ENCODE results near the gene OSMR.

OSMR gene

GRCh38 chr5:38938424-38938823, 92.6 kb downstream of the OSMR start:
- Histone ChIP-seq H3K9ac (ENCODE audit: low read depth, low read length, poor library complexity, severe bottlenecking) (no peak overlapping the region), H3K27me3 (ENCODE audit: insufficient read depth, low read length, poor library complexity, severe bottlenecking) (no peaks in the 10 kb centered on the region), H3K9me2 (replicated peaks; ENCODE audit: low read depth, low read length) (no peaks in the 10 kb centered on the region), H3K4me3 (ENCODE audit: low read length, poor library complexity, severe bottlenecking) (no peak overlapping the region), H3K79me2 (ENCODE audit: insufficient read depth, low read length) (no peaks in the 10 kb centered on the region), H3K9me3 (ENCODE audit: insufficient read depth, low read depth, low read length) (no peaks in the 10 kb centered on the region), H3F3A (ENCODE audit: low read depth) (no peaks in the 10 kb centered on the region), H3K4me1 (ENCODE audit: insufficient read depth, low read length, poor library complexity, severe bottlenecking) (no peaks in the 10 kb centered on the region), H2AFZ (ENCODE audit: low read length) (no peak overlapping the region), H3K4me2 (ENCODE audit: low read depth, low read length, poor library complexity, severe bottlenecking) (no peak overlapping the region), H3K36me3 (ENCODE audit: insufficient read depth, low read length) (peaks cover 27% of the 10 kb centered on the region; the same call in 1 of the 2 replicates), H4K20me1 (ENCODE audit: insufficient read depth, low read length, poor library complexity, severe bottlenecking) (no peaks in the 10 kb centered on the region)
- TF ChIP-seq CTCF (conservative IDR thresholded peaks at IDR 0.05; ENCODE audit: low read length), result no peak
- no peak for TF ChIP-seq EZH2phosphoT487 (IDR thresholded peaks at IDR 0.05; ENCODE audit: borderline replicate concordance)

- TF ChIP-seq CTCF (conservative IDR thresholded peaks at IDR 0.05; ENCODE audit: low read length) (no peak), EZH2phosphoT487 (IDR thresholded peaks at IDR 0.05; ENCODE audit: borderline replicate concordance) (no peak)
- Histone ChIP-seq H3K4me3 (ENCODE audit: low read length, poor library complexity, severe bottlenecking) (no peak overlapping the region), H3K4me2 (ENCODE audit: low read depth, low read length, poor library complexity, severe bottlenecking) (no peak overlapping the region), H3K27me3 (ENCODE audit: insufficient read depth, low read length, poor library complexity, severe bottlenecking) (no peaks in the 10 kb centered on the region), H4K20me1 (ENCODE audit: insufficient read depth, low read length, poor library complexity, severe bottlenecking) (no peaks in the 10 kb centered on the region), H3K36me3 (ENCODE audit: insufficient read depth, low read length) (peaks cover 27% of the 10 kb centered on the region; the same call in 1 of the 2 replicates), H3K4me1 (ENCODE audit: insufficient read depth, low read length, poor library complexity, severe bottlenecking) (no peaks in the 10 kb centered on the region), H3F3A (ENCODE audit: low read depth) (no peaks in the 10 kb centered on the region), H3K9me3 (ENCODE audit: insufficient read depth, low read depth, low read length) (no peaks in the 10 kb centered on the region), H3K79me2 (ENCODE audit: insufficient read depth, low read length) (no peaks in the 10 kb centered on the region), H3K9me2 (replicated peaks; ENCODE audit: low read depth, low read length) (no peaks in the 10 kb centered on the region), H3K9ac (ENCODE audit: low read depth, low read length, poor library complexity, severe bottlenecking) (no peak overlapping the region), H2AFZ (ENCODE audit: low read length) (no peak overlapping the region)
Measured at GRCh38 chr5:38938973-38939372, 93.2 kb downstream of the OSMR start.

- H3K36me3 ChIP-seq (ENCODE audit: insufficient read depth, low read length), result peaks cover 41% of the 10 kb centered on the region; the same call in 1 of the 2 replicates
- H3K9ac ChIP-seq (ENCODE audit: low read depth, low read length, poor library complexity, severe bottlenecking), result no peak overlapping the region
- H3K4me2 ChIP-seq (ENCODE audit: low read depth, low read length, poor library complexity, severe bottlenecking), result no peak overlapping the region
- H3K4me3 ChIP-seq (ENCODE audit: low read length, poor library complexity, severe bottlenecking), result no peak overlapping the region
- H3K27me3 ChIP-seq (ENCODE audit: insufficient read depth, low read length, poor library complexity, severe bottlenecking), result no peaks in the 10 kb centered on the region
- H3F3A ChIP-seq (ENCODE audit: low read depth), result no peaks in the 10 kb centered on the region
- no peaks in the 10 kb centered on the region for H4K20me1 ChIP-seq (ENCODE audit: insufficient read depth, low read length, poor library complexity, severe bottlenecking)
- no peaks in the 10 kb centered on the region for H3K9me2 ChIP-seq (replicated peaks; ENCODE audit: low read depth, low read length)
- H3K79me2 ChIP-seq (ENCODE audit: insufficient read depth, low read length), result no peaks in the 10 kb centered on the region
- H3K4me1 ChIP-seq (ENCODE audit: insufficient read depth, low read length, poor library complexity, severe bottlenecking), result no peaks in the 10 kb centered on the region
- TF ChIP-seq EZH2phosphoT487 (IDR thresholded peaks at IDR 0.05; ENCODE audit: borderline replicate concordance) (no peak), CTCF (conservative IDR thresholded peaks at IDR 0.05; ENCODE audit: low read length) (no peak)
- no peak overlapping the region for H2AFZ ChIP-seq (ENCODE audit: low read length)
- H3K9me3 ChIP-seq (ENCODE audit: insufficient read depth, low read depth, low read length), result no peaks in the 10 kb centered on the region
Measured at GRCh38 chr5:38940230-38940858, 94.5 kb downstream of the OSMR start.

All from Loucy (cell line).